Hepatocyte (in vitro differentiated cells): Measurements from ENCODE around the gene MXD4.

ENCODE experiments used
- EZH2phosphoT487 ChIP-seq: fragments of 200-600 bp; sonication (generic); IDR thresholded peaks from one replicate; pipeline ENCODE4 v1.6.1; 2018; ENCODE audit warnings: antibody characterized with exemption, mild to moderate bottlenecking, low read depth, moderate library complexity; ENCODE audit not compliant: unreplicated experiment, severe bottlenecking
- TF ChIP-seq, protein P1 (sequence below): fragments of 200-600 bp; sonication (generic); IDR thresholded peaks from 2 replicates; pipeline ENCODE4 v1.5.1; 2016; ENCODE audit warnings: antibody characterized with exemption, mild to moderate bottlenecking; ENCODE audit not compliant: poor library complexity

DNA sequence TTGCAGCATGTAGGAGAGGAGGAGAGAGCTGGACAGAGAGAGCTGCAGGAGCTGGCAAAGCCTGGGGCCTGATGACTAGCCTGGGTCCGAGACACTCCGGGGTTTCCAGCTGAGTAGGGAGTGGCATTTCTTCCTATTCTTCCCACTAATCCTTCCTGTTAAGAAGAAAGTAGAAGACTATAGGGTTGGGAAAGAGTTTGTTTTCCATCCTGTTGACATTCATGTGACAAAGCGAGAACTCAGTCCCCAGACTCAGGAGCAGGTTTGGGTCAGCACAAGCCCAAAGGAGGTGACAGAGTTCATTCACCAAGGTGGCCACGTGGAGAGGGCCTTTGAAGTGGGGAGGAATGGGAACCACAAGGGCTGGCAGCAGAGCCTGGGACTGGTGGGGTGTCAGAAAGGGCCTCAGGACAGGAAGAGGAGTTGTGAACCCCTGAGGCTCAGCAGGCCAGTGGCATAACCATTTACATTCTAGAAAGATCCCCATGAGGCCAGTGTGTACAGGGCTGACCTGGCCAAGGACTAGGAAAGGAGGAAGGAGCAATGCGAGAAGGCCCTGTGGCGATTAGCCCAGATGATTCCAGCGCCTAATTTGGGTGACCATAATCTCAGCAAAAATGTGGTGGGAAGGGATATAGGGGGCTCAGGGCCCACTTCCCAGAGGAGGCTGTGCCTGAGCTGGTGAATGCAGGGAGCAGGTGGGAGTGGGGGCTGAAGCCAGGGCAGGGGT lies 16.7 kb downstream of the MXD4 start:
- TF ChIP-seq, protein P1, sequence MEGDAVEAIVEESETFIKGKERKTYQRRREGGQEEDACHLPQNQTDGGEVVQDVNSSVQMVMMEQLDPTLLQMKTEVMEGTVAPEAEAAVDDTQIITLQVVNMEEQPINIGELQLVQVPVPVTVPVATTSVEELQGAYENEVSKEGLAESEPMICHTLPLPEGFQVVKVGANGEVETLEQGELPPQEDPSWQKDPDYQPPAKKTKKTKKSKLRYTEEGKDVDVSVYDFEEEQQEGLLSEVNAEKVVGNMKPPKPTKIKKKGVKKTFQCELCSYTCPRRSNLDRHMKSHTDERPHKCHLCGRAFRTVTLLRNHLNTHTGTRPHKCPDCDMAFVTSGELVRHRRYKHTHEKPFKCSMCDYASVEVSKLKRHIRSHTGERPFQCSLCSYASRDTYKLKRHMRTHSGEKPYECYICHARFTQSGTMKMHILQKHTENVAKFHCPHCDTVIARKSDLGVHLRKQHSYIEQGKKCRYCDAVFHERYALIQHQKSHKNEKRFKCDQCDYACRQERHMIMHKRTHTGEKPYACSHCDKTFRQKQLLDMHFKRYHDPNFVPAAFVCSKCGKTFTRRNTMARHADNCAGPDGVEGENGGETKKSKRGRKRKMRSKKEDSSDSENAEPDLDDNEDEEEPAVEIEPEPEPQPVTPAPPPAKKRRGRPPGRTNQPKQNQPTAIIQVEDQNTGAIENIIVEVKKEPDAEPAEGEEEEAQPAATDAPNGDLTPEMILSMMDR: no peak
- TF ChIP-seq EZH2phosphoT487: no peak
